Activated T-cell treated with anti-CD3 and anti-CD28 coated beads, Interleukin-2, amount 50 U/mL, for 48 hours (primary cell): Measurements from ENCODE around the gene TMEM86A.
A peak's percentile ranks its signal among the peaks of the same experiment; 100 is the strongest.

ENCODE experiments used
- DNase-seq, 2 experiments: peaks; one replicate each; pipeline ENCODE4 v3.0.0-alpha.2; 2020

Gene TMEM86A

DNA sequence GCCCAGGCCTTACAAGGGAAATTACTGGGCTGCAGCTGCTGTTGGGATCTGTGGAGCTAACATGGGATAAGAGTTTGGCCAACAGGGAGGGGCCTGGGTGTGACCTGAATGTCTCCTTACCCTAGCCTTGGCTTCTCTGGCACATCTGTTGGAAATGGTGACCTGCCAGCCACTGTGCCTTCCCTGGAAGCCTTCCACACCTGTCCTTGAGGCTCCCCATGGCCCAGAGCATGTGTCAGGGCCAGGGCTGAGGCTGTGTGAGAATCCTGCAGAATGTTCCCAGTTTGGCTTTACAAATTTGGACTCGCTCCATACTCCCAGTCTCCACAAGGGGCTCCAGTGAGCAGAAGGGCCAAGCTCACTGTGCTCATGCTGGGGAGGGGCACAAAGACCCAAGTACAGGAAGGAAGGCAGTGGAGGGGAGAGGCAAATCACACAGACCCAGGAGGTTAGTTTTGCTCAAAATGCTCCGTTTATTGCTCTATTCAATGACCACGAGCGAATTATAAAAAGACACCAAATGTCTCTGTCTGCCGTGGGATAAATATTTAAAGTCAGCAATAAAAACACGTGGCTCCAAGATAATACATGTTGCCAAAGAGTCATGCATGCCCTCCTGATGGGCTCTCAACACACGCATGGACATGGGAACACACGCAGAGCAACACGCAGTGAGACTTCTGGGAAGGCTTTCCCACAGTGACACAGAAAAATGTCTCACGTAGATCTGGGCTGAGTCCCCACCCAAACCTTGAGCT lies 29.1 kb downstream of the TMEM86A start:
- peak; percentile 66 to 70 for DNase-seq

DNA sequence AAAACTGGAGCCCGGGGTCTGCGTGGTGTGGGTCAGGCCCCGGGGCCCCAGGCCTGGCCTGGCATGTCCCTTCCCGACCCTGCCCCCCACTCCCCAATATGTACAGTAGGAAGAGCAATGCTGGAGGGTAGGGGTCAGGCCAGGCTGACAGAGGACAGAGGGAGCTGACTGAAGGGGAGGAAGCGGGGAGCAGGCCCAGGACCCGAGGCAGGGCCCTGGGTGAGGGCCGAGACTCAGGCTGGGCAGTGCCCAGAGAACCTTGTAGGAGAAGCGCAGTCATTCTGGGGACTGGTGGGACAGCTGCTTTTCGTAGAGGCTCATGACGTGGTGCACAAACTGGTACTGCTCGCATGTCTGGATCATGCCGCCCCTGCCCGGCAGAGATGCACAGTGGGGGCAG lies 30.1 kb downstream of the TMEM86A start:
- DNase-seq, result no peak

DNA sequence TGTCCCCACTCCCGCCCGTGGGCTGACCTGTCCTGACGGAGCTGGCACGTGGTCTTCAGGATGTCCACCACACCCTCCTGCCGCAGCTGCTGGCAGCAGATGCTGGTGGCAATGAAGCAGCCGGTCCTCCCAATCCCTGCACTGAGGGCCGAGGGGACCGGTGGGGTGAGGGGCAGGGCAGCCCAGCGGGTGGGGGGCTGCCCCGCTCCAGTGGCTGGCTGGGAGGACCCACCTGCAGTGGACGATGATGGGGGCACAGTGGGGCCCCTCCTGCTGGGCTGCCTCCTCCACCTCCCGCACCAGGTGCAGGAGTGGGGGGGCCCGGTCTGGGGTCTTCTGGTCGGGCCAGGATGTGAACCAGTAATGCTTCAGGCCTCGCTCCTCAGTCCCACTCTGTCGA lies 30.8 kb downstream of the TMEM86A start:
- no peak for DNase-seq

DNA sequence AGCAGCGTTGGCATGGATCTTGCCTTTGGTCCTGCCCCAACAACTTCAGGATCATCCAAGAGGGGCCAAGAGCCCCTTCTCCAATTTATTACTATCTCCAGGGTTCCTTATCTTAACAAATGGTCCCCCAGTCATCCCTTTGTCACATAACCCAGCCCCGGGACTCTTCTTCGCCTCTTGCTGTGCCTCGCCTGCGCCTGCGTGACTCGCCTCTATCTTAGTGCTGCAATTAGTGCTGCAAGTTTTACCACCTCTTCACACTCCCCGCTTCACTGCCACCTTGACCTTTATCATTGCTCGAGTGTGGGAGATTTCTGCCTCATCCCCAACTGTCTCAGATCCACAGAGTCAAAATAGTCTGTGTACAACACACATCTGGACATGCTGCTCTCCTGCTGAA lies 31.4 kb downstream of the TMEM86A start:
- DNase-seq, result no peak

DNA sequence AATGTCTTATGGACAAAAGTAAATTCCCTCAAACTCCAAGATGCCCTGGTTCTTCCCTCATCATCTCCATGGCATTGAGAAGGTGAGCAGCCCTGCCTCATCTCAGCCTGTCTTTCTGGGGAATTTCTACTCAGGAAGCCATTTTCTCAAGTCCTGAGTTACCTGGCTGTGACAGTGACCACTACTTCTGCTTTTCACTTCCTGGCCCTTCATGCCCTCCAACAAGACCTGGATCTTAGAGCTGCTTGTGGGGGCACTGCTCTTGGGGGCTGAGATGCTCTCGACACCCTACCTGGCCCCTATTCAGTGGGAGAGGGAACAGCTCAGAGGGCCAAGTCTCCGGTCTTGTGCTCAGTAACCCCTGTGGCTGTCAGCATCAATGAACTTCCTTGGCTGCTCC lies 32.9 kb downstream of the TMEM86A start:
- DNase-seq, result no peak

DNA sequence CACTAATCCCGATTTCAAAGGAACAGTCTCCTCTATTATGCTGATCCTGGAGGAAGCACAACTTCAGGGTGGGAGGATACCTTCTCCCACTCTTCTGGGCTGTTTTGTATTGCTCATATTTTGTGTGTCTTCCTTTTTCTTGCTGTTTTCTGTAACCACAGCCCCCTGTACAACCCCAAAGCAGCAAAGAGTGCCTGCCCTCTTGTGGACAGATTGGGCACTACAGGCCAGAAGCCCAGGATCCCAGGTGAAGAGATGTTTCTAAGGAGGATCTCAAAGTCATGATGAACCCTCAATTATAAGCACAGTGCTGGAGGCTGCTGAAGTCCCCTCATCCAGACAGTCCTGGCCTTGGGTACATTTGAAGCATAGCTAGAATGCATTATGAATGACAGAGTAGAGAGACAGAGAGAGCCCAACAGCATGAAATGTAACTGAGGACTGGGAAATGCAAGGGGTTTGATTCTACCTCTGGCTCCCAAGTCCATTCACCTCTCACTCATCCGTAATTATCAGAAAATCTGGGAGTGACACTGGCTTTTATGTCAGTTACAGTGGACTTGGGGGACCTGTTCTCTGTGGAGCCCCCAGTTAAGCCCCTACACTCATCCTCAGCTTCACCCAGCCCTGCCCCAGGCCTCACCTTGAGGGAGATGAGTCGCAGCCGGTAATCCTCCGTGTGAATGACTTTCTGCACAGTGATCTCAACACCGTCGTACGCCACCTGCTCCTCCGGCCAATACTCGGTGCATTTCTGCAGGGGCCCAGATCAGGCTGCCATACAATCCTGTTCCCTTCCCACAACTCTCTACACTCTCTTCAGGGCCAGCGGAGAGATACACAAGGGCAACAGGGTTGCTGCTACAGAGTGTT lies 33.6 kb downstream of the TMEM86A start:
- DNase-seq, result peak; percentile 80 to 81

DNA sequence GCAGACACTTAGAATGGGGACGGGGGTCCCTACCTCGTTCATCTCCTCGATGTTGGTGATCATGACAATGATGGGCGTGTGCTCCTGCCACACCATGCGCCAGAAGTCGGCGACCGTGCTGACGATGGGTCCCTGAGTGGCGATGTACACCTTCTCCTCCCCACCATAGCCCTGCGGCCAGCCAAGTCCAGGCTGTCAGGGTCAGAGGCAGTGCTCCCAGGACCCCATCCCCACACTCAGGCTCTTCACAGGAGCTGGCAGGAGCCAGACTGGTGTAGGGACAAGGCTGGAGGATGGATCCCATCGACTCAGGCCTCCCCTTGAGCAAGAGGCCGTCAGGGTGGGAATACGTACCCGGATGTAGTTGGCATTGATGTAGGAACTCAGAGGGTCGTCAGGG lies 34.6 kb downstream of the TMEM86A start:
- no peak for DNase-seq

DNA sequence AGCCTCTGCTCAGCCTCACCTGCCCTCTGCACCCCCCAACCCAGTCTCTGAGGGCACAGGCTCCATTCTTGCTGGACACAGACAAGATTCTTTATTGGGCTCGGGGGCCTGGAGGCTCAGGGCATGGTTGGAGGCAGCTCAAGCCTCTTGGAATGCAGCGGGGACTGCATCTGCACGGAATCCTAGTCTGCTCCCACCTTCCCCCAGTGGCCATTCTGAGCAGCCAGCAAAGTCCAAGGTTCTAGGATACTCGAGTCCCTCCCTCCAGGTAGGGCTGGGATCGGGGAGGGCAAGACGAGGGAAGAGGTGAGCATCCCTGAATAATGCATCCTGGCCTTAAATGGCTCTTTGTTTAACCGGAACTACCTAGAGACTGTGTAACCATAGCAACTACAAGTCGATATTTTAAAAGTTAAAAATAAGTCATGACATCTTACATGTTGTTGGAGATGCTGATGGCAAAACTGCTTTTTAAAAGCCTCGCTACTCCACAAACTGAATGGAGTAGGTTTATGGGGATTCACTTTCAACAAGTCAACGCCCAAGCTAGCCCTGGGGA lies 38.1 kb downstream of the TMEM86A start:
- DNase-seq, result no peak

DNA sequence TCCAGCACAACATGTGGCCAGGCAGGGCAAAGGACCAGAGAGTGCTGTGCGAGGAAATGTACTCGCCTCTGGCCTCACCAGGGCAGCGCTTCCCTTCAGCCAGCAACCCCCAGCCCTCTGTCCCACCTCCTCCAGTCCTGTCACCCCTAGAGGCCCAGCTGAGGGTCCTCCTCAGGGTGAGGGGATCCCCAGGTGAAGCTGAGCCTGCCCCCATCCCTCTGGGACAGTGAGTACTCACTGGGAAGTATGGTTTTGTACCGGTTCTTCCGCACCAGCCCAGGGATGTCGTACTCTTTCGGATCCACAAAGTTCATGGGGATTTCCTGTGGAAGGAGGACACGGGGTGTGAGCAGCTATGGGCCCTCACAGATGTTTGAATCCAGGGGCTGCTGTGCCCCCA lies 39.1 kb downstream of the TMEM86A start:
- no peak for DNase-seq

DNA sequence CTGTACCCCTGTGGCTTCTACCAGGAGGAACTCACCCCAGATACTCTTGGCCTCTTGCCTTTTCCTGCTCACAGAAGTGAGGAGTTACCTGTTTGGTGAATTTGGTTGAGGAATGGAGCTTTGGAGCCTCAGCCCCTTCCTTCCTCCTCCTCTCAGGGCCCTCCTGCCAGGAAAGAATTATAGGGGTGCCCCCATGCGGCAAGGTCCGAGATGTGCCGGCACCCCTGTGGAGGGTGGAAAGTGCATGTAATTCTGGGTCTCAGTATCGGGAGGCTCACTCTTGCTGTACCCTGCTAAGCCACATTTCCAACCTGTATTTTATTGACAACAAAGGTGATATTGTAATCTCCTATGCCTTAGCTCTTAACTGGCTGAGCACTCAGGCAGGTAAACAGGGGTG lies 41.1 kb downstream of the TMEM86A start:
- no peak for DNase-seq

DNA sequence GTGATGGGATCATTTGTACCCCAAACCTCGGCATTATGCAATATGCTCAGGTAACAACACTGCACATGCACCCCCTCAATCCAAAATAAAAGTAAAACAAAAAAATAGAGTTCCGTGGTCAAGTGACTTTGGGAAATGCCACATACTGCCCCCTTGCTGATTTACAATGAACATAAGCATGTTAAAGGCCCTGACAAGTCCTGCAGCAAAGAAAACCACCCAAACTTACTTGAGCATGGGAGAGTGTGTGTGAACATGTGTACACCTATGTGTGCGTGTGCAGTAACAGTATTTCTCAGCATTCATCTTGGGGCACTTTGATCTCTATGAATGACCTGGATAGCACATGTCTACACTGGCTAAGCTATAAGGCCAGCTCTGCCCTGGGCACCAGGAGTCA lies 43.2 kb downstream of the TMEM86A start:
- no peak for DNase-seq

DNA sequence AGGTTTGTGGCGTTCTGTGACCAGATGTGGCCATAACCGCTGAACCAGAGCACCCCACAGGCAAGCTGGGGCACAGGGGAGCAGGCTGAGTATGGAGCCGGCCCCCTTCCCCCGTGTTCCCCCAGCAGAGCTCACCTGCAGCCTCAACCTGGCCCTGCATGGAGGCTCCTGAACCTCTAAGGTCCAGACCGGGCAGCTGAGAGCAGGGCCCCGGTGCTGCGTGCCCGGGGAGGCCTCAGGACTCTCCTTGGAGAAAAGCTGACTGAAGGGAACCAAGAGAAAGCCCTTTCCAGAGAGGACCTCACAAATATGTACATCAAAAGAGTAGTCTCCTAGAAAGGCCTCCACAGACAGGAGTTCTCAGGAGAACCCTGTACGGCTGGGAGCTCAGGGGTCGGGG lies 44.8 kb downstream of the TMEM86A start:
- no peak for DNase-seq

DNA sequence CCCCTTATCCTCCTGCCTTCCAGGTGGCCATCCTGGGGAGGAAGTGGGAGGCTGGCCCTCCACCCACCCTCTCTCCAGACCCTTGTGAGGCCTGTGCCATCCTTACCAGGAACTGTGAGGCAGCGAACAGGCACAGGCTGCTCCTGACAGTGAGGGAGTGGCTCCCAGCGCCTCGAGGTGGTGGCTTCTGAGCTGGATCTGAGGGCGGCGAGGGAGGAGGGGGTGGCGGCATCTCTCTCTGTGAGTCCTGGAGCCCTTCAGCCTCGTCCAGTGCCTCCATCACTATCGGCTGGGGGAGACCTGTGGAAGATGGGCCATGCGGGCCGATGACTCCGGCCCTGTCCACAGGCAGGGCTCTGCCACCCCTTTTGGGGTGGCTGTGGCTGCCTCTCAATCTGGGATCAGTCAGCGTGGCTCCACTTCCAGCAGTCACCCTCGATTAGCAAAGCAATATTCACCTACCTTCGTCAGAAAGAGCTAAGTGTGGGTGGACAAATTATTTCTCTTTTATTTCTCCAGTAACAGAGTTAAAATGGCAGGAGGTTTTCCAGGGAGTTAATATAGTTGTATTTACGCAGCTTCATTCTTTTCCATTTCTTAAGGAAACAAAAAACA lies 45.4 kb downstream of the TMEM86A start:
- no peak for DNase-seq

DNA sequence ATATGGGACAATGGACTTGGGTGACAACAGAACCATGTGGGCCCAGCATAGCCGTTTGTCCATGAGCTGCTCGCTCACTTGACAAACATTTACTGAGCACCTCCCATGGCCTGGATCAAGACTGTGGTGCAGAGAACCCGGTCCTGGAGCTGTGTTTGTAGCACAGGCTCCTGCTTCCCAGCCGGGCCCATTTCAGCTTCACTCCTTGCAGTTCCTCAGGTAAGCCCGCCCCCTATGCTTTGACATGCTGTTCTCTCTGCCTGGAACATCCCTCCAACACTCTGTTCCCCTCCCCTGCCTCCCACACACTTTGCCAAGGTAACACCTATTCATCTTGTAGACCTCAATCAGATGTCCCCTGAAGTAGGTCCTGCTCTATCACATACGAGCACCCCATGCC lies 46.7 kb downstream of the TMEM86A start:
- DNase-seq, result no peak

DNA sequence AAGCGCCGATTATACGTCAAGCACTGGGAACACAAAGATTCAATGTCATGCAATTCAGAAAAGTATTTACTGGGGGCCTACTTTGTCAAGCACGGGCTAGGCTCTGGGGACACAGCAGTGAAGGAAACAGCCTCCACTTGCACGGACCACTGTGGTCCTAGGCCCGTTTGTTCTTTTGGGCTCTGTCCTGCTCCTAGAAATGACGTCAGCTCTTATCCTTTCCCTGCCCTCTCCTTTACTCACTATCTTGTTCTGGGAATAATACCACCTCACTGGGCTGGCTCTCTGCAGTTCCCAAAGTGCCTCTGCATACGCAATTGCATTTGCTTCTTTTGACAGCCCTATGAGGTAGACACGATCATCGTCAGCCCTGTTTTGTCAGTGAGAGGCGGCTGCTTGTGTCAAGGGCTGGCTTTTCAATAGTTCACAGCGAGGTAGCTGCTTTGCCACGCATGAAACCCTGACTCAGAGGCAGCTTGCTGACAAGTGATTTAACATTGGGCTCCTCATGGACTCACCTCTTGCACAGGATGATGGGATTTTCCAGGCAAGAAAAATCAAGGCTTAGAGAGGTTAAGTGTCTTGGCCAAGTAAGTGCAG lies 50.3 kb downstream of the TMEM86A start:
- DNase-seq, result no peak

DNA sequence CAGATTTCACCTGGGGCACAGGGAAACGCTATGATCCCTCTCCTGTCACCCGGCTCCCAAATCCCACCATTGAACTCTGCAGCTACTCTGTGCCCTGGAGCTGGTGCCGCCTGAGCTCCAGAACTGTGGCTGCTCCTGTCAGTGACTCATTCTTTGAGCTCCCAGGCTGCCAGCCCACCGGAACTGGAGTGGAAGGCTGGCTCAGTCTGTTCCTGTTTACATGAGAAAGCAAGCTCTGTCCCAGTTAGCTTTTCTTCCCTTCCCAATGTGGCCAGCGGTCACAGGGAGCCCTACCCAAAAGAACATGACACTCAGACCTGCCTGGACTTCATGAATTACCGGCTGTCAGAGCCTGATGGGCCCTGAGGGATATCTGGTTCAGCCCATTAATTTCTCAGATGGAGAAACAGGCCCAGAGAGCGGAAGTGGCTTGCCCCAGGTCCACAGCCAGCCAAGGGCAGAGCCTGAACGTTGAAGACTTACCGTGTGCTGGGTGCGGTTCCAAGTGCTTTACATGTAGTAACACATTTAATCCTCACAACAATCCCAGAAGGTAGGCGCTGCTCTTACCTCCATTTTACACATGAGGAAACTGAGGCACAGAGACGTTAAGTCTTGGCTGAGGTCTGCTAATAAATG lies 51.2 kb downstream of the TMEM86A start:
- no peak for DNase-seq

DNA sequence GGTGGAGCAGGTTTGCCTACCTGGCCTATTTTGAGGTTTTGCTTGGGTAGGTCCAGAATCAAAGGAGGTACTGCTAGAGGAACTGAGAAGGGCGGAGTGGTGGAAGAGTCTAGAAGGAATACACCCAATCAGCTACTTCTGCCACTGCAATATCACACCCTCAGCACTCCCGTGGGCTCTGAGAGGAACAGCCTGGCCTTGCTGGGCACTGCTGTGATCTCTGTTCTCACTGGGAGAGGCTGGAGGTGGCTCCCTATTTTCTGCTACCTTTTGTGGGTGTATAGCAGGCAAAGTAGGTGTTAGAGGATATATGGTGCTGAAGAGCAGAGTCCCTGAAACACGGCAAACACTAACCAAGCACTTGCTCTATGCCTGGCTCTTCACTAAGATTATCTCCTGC lies 52.4 kb downstream of the TMEM86A start:
- DNase-seq, result no peak

DNA sequence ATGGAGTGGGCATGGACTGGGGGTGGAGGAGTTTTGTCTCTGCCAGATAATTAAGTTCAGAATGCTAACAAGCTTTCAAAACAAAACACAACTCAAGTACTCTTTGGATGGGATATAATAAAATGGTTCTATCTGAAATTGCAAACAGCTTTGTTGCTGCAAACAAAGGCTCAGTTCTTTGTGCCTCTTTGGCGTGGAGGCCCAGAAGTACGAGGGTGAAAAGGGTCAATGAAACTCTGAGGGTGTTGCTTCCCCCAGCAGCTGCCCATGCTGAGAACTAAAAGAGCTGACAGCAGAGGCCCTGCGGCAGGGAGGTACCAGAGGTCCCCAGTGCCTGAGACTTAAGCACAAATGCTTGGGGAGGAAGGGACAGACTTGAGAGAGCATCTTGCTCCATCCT lies 53.9 kb downstream of the TMEM86A start:
- DNase-seq, result no peak

DNA sequence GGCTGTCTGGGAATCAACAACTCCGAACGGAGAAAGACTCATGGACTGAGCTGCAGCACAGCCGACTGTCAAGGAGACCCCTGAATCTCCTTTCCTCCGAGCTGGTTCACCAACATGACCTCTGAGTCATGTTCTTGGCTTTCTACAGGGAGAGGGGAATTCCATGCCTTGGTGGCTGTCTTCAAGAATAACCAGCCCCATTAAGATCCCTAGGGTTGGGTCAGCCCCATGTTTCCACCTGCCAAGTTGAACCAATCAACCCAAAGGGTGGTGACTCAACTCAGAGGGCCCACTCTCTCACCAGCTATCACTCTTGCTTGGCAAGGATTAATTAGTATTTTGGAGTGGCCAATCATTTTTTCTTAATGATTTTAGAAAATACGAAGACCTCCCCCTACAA lies 55.7 kb downstream of the TMEM86A start:
- no peak for DNase-seq
